A673 (cell line): Measurements from ENCODE around the gene XPO6.

Experiments
- EZH2 ChIP-seq: fragments of 200-600 bp; sonication (generic); IDR thresholded peaks from 2 replicates; pipeline ENCODE4 v1.6.1; 2017; ENCODE audit warnings: borderline replicate concordance, low read depth, mild to moderate bottlenecking, mixed read lengths, antibody characterized with exemption, low read length; ENCODE audit not compliant: poor library complexity, severe bottlenecking
- TF ChIP-seq, protein P1 (sequence below): fragments of 300-800, 200-600 bp; sonication (generic); conservative IDR thresholded peaks from 2 replicates; pipeline ENCODE4 v1.5.1; 2017; ENCODE audit warnings: low read depth, mild to moderate bottlenecking, antibody characterized with exemption, low read length, moderate library complexity, mixed read lengths

DNA sequence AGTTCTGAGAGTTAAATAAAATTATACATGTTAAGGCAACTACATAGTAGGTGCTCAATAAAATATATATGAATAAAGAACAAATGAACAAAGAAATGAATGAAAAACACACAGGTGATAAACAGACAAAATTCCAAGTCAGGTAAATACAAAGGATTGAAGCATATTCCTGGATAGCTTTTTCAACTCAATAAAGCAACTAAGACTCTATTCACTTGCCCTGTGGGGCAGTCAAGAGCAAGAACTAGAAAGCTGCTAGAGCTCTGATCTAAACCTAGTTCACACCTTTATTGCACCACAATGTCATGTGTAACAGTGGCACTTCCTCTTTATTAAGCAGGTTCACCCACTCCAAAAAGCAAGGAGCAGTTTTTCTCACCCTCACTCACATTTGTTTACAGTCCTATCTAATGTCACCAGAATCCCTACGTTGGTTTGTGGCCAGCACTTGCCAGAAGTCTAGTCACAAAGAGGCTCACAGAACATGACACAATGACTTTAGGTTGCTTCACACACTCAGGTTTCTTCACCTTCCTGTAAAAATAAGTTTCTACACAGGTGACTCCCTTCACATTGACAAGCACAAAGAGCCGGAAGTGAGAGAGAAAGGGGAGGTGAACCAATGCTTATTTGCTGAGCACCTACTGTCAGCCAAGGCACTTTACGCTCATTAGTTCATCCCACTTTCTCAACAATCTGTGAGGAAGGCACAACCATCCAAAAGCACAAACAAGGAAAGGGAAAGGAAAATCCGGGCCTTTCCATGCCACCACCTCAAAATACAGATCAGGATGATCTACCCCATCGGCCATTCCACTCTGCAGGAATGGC lies 70.8 kb downstream of the XPO6 start:
- TF ChIP-seq, protein P1, sequence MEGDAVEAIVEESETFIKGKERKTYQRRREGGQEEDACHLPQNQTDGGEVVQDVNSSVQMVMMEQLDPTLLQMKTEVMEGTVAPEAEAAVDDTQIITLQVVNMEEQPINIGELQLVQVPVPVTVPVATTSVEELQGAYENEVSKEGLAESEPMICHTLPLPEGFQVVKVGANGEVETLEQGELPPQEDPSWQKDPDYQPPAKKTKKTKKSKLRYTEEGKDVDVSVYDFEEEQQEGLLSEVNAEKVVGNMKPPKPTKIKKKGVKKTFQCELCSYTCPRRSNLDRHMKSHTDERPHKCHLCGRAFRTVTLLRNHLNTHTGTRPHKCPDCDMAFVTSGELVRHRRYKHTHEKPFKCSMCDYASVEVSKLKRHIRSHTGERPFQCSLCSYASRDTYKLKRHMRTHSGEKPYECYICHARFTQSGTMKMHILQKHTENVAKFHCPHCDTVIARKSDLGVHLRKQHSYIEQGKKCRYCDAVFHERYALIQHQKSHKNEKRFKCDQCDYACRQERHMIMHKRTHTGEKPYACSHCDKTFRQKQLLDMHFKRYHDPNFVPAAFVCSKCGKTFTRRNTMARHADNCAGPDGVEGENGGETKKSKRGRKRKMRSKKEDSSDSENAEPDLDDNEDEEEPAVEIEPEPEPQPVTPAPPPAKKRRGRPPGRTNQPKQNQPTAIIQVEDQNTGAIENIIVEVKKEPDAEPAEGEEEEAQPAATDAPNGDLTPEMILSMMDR, result no peak
- no peak for TF ChIP-seq EZH2
